Left ventricle myocardium superior (tissue), 1 donor: ENCODE data around the gene CLEC16A. TPM values are rescaled to one million over a fixed set of nuclear protein-coding genes. Genes with fewer than 3 reads are reported as not detected.
A peak's percentile ranks its signal among the peaks of the same experiment; 100 is the strongest.
"Not testable (repeated sequence)": the region's sequence is repeated elsewhere in the genome, so short reads cannot be mapped to it uniquely, and the experiment has no call there.

Experiments used
- ATAC-seq: fragments of 200-7000 bp; cut with Tn5 transposase; one replicate; pipeline ENCODE4 v1.9.1; 2020; ENCODE audit warnings: mild to moderate bottlenecking, moderate library complexity
- DNase-seq: peaks from one replicate; pipeline ENCODE4 v3.0.0-alpha.2; 2020
- intact Hi-C: fragments of 100-400 bp; cut with micrococcal nuclease; formaldehyde crosslinking; loops from one replicate; pipeline ENCODE4 v1.11.0; 2022
- total RNA-seq: library from RNA; stranded (reverse); fragmentation: NEBNext Ultra II Directional; extraction: Animal tissue kit (Norgen Biotek cat#: 25700); gene quantifications from one replicate; pipeline ENCODE4 v1.2.1, GENCODE V29; 2021
- donor health status: DM: no; HTN: yes; CAD: no; lungs with severe emphysema.

Gene CLEC16A
- total RNA-seq, 1 donor from 2014 or later = 20.6 TPM

DNA sequence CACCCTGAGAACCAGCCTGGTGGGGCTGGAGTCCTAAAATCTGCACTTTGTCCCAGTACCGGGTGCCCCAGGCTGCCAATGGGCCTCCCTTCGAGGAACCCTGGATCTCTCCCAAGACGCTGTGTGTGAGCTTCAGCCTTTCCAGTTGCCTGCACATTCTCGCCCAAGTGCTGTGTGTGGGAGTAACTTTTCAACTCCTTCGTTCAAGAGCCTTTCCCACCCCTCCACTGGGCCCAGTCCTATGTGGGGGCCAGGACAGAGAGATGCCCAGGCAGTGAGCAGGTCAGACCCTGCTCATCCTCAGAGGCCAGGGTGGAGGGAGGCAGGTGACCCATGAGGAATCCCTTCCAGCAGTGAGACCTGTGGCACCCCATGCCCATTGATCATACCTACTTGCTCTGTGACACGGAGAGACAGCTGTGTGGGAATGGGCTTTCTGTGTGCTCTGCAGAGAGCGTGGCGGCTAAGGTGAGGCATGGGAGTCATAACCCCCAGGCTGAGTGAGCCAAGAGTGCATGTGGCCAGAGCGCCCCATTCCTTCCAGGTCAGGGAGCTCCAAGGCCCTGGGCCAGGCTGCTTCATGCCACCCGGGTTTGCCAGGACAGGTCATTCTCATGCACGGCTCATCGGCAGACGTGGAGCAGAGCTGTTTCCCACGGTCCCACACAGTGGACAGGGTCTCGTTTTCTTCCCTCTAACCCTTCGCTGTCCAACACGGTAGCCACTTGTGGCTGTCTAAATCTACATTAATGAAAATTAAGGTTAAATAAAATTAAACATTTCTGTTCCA lies 154.4 kb downstream of the CLEC16A start:
- intact Hi-C loops = no loop called here
- DNase-seq (no peak), ATAC-seq (no peak)

DNA sequence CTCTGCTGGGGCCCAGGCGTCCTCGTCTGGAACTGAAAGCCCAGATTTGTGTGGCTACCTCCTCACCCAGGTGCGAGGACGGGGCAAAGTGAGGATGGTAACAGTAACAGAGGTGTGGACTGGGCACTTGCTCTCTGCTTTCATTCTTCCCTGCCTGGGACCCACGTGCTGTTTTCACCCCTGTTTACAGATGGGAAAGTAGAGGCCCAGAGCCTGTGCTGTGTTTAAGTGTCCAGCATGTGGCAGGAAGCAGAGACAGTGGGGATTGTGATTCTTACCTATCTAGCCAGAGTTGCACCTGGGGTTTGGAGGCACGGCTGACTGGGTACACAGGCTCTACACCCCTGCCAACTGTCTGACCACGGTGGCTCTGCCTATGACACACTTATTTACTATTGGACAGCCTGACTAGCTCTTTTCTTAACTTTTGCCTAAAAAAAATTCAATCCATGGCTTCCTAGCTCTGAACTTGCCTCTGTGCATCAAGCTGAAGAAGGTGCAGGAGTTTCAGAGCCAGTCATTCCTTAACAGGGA lies 155.4 kb downstream of the CLEC16A start:
- intact Hi-C loops = no loop called here
- DNase-seq (no peak), ATAC-seq (no peak)

DNA sequence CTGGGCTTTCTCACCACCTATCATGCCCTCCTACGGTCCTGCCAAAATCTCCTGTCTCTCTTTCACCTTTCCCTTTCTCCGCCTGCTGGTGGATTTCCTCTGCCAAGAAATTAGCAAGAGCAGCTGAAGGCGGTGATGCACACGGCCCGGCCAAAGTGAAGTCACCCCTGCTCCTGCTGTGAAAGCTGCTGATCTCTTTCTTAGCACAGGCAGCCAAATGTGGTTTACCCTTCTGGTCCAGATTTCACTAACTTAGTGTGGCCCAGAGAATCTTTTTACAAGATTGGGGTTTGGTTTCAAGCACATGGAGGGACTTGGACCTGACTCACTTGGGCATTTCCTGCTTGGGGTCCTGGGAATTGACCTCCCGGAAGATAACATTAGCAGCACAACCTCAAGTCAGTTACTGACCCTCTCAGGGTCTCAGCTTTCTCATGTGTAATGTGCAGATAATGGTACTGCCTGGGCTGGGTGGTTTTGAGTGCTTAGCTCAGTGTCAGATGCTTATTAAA lies 155.9 kb downstream of the CLEC16A start:
- peak; percentile 71 for DNase-seq
- intact Hi-C loops = no loop called here
- ATAC-seq = peak; percentile 65

DNA sequence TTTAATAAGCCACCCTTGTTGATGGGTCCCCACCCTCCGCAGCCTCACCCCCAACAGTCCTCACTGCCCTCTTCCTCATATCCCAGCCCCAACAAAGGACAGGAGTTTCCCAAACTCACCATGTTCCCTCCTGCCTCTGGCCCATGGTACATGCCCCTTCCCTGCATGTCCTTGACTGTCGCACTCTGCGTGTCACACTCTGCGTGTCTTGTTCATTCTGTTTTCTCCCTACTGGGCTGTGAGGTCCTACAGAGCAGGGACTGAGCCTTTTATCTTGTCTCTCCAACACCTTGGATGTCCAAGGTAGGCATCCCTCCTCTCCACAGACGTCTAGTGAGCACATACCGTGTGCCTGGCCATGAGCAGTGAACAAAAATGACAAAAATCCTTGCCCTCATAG lies 156.9 kb downstream of the CLEC16A start:
- ATAC-seq = no peak
- intact Hi-C loops = no loop called here
- DNase-seq = no peak

DNA sequence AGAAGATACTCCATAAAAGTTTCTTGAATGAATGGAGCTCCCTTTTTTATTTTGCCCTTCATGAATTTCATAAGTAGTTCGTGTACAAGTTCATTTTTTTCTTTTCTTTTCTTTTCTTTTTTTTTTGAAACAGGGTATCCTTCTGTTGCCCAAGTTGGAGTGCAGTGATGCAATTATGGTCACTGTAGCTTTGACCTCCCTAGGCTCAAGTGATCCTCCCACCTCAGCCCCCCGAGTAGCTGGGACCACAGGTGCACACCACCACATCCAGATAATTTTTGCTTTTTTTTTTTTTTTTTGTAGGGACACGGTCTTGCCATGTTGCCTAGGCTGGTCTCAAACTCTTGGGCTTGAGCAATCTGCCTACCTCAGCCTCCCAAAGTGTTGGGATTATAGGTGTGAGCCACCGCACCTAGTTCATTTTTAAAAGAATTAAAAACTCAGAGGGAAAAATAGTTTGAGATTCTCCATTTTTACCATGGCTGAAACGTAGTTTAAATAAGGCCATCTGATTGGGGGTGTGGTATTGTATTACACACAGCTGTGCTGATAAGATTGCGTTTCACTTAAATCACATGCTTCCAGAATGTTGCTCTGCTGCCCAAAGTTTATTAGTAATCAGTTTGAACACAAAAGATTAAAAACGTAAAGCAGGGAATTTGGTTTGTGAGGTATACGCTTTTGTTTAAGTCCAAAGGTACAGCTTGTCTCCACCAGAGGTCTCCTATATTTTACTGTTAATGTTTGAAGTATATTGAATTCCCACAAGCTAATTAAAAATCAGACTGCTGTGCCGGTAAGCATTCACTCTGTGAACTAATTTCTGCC lies 157.5 kb downstream of the CLEC16A start:
- ATAC-seq (no peak), DNase-seq (no peak)
- intact Hi-C loops = no loop called here

DNA sequence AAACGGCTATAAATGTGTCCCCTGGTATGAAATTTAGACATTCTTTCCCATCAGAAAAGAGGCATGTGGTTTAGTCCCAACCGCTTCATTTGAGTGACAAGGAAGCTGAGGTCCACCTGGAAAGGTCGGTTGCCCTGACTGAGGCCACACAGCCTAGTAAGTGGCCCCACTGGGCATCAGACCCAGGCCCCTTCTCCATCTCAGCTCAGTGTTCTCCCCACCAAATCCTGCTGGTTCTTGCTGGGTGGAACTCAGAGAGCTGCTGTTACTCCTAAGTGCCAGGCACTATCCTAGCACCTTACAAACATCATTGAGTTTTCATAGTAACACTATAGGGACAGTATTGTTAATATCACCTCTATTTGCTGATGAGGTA lies 158.1 kb downstream of the CLEC16A start:
- no peak for DNase-seq
- ATAC-seq = no peak
- intact Hi-C loops = no loop called here

DNA sequence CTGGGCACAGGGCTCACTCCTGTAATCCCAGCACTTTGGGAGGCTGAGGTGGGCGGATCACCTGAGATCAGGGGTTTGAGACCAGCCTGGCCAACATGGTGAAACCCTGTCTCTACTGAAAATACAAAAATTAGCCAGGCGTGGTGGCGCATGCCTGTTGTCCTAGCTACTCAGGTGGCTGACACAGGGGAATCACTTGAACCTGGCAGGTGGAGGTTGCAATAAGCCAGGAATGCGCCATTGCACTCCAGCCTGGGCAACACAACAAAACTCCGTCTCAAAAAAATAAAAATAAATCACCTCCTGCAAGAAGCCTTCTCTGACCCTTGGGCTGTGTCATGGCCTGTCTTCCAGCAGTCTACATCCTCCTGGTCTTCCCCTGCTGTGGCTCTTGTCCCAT lies 158.9 kb downstream of the CLEC16A start:
- ATAC-seq, DNase-seq, intact Hi-C loops: not testable (repeated sequence)

DNA sequence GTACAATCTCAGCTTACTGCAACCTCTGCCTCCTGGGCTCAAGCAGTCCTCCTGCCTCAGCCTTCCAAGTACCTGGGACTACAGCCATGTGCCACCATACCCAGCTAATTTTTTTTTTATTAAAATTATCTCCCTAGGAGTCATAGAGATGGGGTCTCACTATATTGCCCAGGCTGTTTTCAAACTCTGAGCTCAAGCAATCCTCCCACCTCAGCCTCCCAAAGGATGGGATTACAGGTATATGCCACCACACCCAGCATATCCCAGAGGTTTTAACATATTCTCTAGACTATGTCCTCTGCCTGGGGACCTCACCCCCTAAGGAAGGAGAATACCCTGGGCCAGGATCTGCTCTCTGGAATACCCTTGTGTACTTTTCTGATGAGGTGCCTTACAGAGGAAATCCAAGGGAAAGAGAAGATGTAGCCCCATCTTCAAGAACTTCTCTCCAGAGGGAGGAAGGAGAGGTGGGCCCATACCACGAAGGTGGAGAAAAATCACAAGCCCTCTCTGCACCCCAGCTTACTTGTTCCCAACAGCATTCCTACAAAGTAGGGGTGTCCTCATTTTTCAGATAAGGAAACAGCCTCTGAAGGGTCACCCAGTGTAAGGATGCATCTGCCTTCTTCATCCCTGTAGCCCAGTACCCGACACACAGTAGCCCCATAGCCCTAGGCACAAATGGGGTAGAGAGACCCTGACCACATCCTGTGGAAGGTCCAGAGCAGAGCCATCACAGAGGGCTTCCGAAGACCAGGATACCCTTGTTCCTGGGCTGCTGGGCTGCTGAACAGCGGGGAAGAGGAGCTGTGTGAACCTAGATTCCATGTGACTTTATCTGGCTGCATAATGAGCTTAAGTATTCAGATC lies 160.0 kb downstream of the CLEC16A start:
- ATAC-seq = no peak
- intact Hi-C loops = no loop called here

DNA sequence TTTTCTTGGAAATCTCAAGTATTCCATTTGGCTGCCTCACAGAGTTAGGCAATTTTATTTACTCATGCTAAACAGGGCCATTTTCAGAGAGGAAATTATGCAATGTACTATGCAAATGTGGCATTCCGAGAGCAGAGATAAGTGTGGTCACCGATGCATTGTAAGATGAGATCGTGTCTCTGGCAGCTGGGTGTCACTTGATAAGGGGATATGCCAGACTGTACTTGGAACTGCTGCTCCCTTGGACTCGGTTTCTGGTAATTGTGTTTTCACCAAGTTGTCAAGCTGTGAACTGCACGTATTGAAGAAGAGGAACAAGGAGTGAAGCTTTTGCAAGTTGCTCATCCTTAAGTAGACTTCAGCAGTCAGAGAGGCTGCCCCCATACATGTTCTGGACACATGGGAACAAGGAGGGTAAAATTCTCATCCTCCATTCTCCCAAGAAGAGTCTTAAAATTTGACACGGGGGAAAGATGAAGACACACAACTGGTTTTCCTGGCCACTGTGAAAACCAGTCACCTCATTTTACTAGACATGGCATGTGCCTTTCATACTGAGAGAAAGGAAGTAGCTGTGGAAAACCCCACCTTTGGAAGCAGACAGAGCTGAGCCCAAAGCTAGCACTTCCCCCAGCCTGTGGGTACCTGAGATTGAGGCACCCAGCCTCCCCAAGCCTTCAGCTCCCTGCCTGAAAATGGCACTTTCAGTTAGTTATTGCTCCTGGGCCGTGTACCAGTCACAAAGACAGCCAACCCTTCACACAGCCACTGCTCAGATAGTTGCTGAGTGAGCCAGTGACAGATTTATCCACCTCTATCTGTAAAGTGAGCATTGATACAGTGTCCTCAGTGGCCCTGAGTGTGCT lies 160.9 kb downstream of the CLEC16A start:
- no peak for DNase-seq
- peak; percentile 70 for ATAC-seq
- intact Hi-C loops = no loop called here

More for the DNA sequence above, 160.0 kb downstream of the CLEC16A start:
- no peak for DNase-seq

DNA sequence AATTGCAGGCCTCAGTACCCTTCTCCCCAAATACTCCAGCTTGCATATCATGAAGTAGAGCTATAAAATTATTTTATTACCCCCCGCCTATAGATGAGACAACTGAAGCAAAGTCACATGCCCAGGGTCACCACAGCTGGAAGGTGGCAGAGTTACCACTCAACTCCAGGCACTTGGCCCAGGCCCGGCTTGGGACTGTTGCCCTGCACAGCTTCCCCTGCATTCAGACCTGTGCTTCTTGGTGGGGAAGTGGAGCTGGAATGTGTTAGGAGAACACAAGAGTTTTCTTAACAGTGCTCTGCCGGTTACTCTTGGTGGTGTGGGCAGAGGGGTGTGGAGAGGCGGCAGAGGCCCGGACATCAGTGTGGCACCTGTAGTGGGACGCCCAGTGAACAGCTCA lies 162.4 kb downstream of the CLEC16A start:
- intact Hi-C loops = no loop called here
- DNase-seq (peak; percentile 56), ATAC-seq (peak; percentile 33)

- intact Hi-C loops = no loop called here
- ATAC-seq (no peak), DNase-seq (no peak)
These were observed 163.6 kb downstream of the CLEC16A start for GRCh38 chr16:11107780-11108465.

GRCh38 chr16:11108466-11108805 lies 164.1 kb downstream of the CLEC16A start:
- intact Hi-C loops = no loop called here
- ATAC-seq = no peak
- no peak for DNase-seq

DNA sequence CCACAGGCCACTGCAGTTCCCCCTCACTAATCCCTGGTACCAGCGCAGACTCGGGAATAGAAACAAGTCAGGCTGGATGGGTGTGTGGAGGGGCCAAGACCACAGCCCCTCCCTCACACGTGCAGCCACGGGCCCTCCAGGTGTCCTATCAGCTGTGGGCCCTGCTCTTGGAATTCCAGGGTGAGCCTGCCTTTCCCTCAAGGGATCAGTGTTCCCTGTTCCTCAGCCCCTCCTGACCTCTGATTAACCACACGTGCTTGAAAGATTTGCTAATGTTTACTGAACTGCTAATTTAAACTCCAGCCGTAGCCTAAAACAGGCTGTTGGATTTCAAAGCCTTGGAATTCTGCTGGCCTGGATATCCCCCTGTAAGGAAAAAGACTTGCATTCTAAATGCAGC lies 165.2 kb downstream of the CLEC16A start:
- ATAC-seq = no peak
- intact Hi-C loops = no loop called here
- DNase-seq = no peak

- no peak for DNase-seq
- intact Hi-C loops = no loop called here
- ATAC-seq = no peak
These were observed 166.8 kb downstream of the CLEC16A start for GRCh38 chr16:11111150-11111549.

GRCh38 chr16:11111856-11112634 lies 167.7 kb downstream of the CLEC16A start:
- no peak for ATAC-seq
- intact Hi-C loops = no loop called here
- DNase-seq = no peak

- intact Hi-C loops = no loop called here
- no peak for ATAC-seq
- no peak for DNase-seq
These were observed 168.5 kb downstream of the CLEC16A start for GRCh38 chr16:11112723-11113348.
